ENCODE data around the gene CHRNB2.

The CHRNB2 gene

GRCh38 chr1:154611150-154611862 lies 43.7 kb downstream of the CHRNB2 start:
- no peak for DNase-seq (ENCODE audit: low spot score)

GRCh38 chr1:154614247-154614646 lies 46.7 kb downstream of the CHRNB2 start:
- DNase-seq (ENCODE audit: low spot score): no peak

GRCh38 chr1:154614901-154615300 lies 47.3 kb downstream of the CHRNB2 start:
- no peak for DNase-seq (ENCODE audit: low spot score)

- DNase-seq (ENCODE audit: low spot score): no peak
Observed at GRCh38 chr1:154615411-154615810, 47.8 kb downstream of the CHRNB2 start.

- no peak for DNase-seq (ENCODE audit: low spot score)
Observed at GRCh38 chr1:154616659-154617345, 49.2 kb downstream of the CHRNB2 start.

GRCh38 chr1:154619181-154619948 lies 51.8 kb downstream of the CHRNB2 start:
- no peak for DNase-seq (ENCODE audit: low spot score)

GRCh38 chr1:154620751-154621150 lies 53.2 kb downstream of the CHRNB2 start:
- no peak for DNase-seq (ENCODE audit: low spot score)

GRCh38 chr1:154621875-154622274 lies 54.3 kb downstream of the CHRNB2 start:
- no peak for DNase-seq (ENCODE audit: low spot score)

- DNase-seq (ENCODE audit: low spot score): no peak
Observed at GRCh38 chr1:154622503-154623039, 55.0 kb downstream of the CHRNB2 start.

- no peak for DNase-seq (ENCODE audit: low spot score)
Observed at GRCh38 chr1:154623358-154623757, 55.8 kb downstream of the CHRNB2 start.

- DNase-seq (ENCODE audit: low spot score): no peak
Observed at GRCh38 chr1:154624746-154625643, 57.4 kb downstream of the CHRNB2 start.

GRCh38 chr1:154626456-154627256 lies 59.1 kb downstream of the CHRNB2 start:
- DNase-seq (ENCODE audit: low spot score): peak; percentile 29

- DNase-seq (ENCODE audit: low spot score): peak; percentile 90
Observed at GRCh38 chr1:154627257-154628120, 59.9 kb downstream of the CHRNB2 start.

GRCh38 chr1:154628121-154628405 lies 60.5 kb downstream of the CHRNB2 start:
- DNase-seq (ENCODE audit: low spot score): no peak

GRCh38 chr1:154629061-154629674 lies 61.6 kb downstream of the CHRNB2 start:
- DNase-seq (ENCODE audit: low spot score): no peak

Data from cerebellar cortex (tissue), 1 donor.